ENCODE measurements around the gene CTPS1. TPM values are rescaled to one million over a fixed set of nuclear protein-coding genes. Genes with fewer than 3 reads are reported as not detected.

The CTPS1 gene
- total and polyA plus RNA-seq, 2 experiments from 2014 or later, result 31.8 to 93.9 TPM

GRCh38 chr1:41033272-41033671 lies 53.8 kb downstream of the CTPS1 start:
- Mint-ChIP-seq H3K36me3 (ENCODE audit: low read depth) (peaks cover 25% of the 10 kb centered on the region), H3K27ac (no peak overlapping the region), H3K27me3 (ENCODE audit: insufficient read depth, low read depth, poor library complexity) (peaks cover 4% of the 10 kb centered on the region), H3K4me1 (peaks cover 17% of the 10 kb centered on the region), H3K4me3 (no peak overlapping the region), H3K9me3 (no peaks in the 10 kb centered on the region)
- Histone ChIP-seq H4K20me1 (replicated peaks; ENCODE audit: insufficient read depth) (no peaks in the 10 kb centered on the region), H3K27ac (ENCODE audit: low read depth) (no peak overlapping the region), H3K36me3 (ENCODE audit: insufficient read depth) (no peaks in the 10 kb centered on the region), H3F3A (replicated peaks; ENCODE audit: low read depth) (no peaks in the 10 kb centered on the region), H3K4me3 (no peak overlapping the region), H3K79me2 (replicated peaks; ENCODE audit: insufficient read depth) (no peaks in the 10 kb centered on the region), H3K4me1 (ENCODE audit: insufficient read depth) (peaks cover 6% of the 10 kb centered on the region; the same call in 1 of the 2 replicates), H3K27me3 (ENCODE audit: insufficient read depth) (no peaks in the 10 kb centered on the region), H3K9me2 (ENCODE audit: insufficient read depth) (no peaks in the 10 kb centered on the region), H3K4me2 (no peak overlapping the region), H2AFZ (no peak overlapping the region)
- ATAC-seq (no peak), DNase-seq (ENCODE audit: low spot score) (no peak)
- TF ChIP-seq NANOG (IDR thresholded peaks at IDR 0.05; ENCODE audit: borderline replicate concordance) (no peak), ZNF462 (CRISPR knock-in tag; IDR thresholded peaks at IDR 0.05) (no peak), CREB1 (CRISPR knock-in tag; IDR thresholded peaks at IDR 0.05; ENCODE audit: low read depth) (no peak), JUNB (IDR thresholded peaks at IDR 0.05; ENCODE audit: unreplicated experiment) (no peak)

- Mint-ChIP-seq H3K4me3 (no peak overlapping the region), H3K27me3 (ENCODE audit: insufficient read depth, low read depth, poor library complexity) (no peaks in the 10 kb centered on the region), H3K27ac (no peak overlapping the region), H3K4me1 (peaks cover 7% of the 10 kb centered on the region; the same call in 2 of the 3 replicates), H3K36me3 (ENCODE audit: low read depth) (peaks cover 8% of the 10 kb centered on the region), H3K9me3 (no peaks in the 10 kb centered on the region)
- DNase-seq (ENCODE audit: low spot score), result no peak
- Histone ChIP-seq H3K27me3 (ENCODE audit: insufficient read depth) (no peaks in the 10 kb centered on the region), H3K4me3 (no peak overlapping the region), H3K9me2 (ENCODE audit: insufficient read depth) (no peaks in the 10 kb centered on the region), H3F3A (replicated peaks; ENCODE audit: low read depth) (no peaks in the 10 kb centered on the region), H3K4me1 (ENCODE audit: insufficient read depth) (no peaks in the 10 kb centered on the region; the same call in 1 of the 2 replicates), H2AFZ (no peak overlapping the region), H4K20me1 (replicated peaks; ENCODE audit: insufficient read depth) (no peaks in the 10 kb centered on the region), H3K27ac (ENCODE audit: low read depth) (no peak overlapping the region), H3K36me3 (ENCODE audit: insufficient read depth) (no peaks in the 10 kb centered on the region), H3K79me2 (replicated peaks; ENCODE audit: insufficient read depth) (no peaks in the 10 kb centered on the region), H3K4me2 (no peak overlapping the region)
- no peak for ATAC-seq
- TF ChIP-seq ETS1 (IDR thresholded peaks at IDR 0.05), result no peak
- no peak for TF ChIP-seq CTCF (conservative IDR thresholded peaks at IDR 0.05; ENCODE audit: low read depth in 2 of 2)
- no peak for TF ChIP-seq ZNF331 (CRISPR knock-in tag; IDR thresholded peaks at IDR 0.05; ENCODE audit: low read depth)
- TF ChIP-seq ZNF114 (CRISPR knock-in tag; IDR thresholded peaks at IDR 0.05), result no peak
- TF ChIP-seq CREB1 (CRISPR knock-in tag; IDR thresholded peaks at IDR 0.05; ENCODE audit: low read depth), result no peak
Measured at GRCh38 chr1:41037116-41037903, 57.8 kb downstream of the CTPS1 start.
